Gastrocnemius medialis (tissue), 4 donors: ENCODE measurements around the gene RAMACL.

Experiments used
- POLR2A ChIP-seq, 2 donors: fragments of 450-650 bp; IDR thresholded peaks; one replicate each; pipeline ENCODE4 v1.6.1; 2017; ENCODE audit warnings: antibody characterized with exemption in 2 of 2, mild to moderate bottlenecking in 2 of 2, moderate library complexity in 2 of 2
- TF ChIP-seq, protein P1 (sequence below), 5 experiments: fragments of 450-650 bp in 3 of 5; fragments of 200-600 bp in 2 of 5; sonication (generic) in 2 of 5; IDR thresholded peaks in 4 of 5; conservative IDR thresholded peaks in 1 of 5; 1 replicate in 4 of 5; 2 replicates in 1 of 5; pipeline ENCODE4 v1.5.1; 2016 to 2019; ENCODE audit warnings: antibody characterized with exemption in 5 of 5, mild to moderate bottlenecking in 3 of 5, moderate library complexity in 3 of 5

DNA sequence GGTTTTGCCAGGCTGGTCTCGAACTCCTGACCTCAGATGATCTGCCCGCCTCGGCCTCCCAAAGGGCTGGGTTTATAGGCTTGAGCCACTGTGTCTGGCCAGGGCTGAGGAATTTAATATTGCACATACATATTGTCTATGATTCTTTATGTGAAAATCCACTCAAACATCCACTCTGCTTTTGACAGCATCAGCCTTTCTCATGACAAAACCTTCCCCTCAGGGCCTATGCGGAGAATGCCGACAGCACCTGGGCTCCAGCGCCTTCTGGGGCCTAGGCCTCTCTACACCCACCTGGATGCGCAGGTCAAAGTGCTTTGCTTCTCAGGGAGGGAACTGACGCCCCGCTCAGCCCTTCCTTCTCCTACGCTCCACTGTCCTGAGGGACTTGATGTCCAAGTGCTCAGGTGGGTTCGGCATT lies 5.4 kb downstream of the RAMACL start:
- TF ChIP-seq, protein P1, sequence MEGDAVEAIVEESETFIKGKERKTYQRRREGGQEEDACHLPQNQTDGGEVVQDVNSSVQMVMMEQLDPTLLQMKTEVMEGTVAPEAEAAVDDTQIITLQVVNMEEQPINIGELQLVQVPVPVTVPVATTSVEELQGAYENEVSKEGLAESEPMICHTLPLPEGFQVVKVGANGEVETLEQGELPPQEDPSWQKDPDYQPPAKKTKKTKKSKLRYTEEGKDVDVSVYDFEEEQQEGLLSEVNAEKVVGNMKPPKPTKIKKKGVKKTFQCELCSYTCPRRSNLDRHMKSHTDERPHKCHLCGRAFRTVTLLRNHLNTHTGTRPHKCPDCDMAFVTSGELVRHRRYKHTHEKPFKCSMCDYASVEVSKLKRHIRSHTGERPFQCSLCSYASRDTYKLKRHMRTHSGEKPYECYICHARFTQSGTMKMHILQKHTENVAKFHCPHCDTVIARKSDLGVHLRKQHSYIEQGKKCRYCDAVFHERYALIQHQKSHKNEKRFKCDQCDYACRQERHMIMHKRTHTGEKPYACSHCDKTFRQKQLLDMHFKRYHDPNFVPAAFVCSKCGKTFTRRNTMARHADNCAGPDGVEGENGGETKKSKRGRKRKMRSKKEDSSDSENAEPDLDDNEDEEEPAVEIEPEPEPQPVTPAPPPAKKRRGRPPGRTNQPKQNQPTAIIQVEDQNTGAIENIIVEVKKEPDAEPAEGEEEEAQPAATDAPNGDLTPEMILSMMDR (IDR thresholded peaks at IDR 0.05 in 4 of 5, conservative IDR thresholded peaks at IDR 0.05 in 1 of 5) = no peak
- no peak for TF ChIP-seq POLR2A (IDR thresholded peaks at IDR 0.05)
